CD4-positive, alpha-beta T cell treated with Interleukin-21 for 1 hour (primary cell): ENCODE results near the gene DPEP2NB.
"Not testable (repeated sequence)": the region's sequence is repeated elsewhere in the genome, so short reads cannot be mapped to it uniquely, and the experiment has no call there.

Source experiments
- DNase-seq: peaks from one replicate; pipeline ENCODE4 v3.0.0-alpha.2; 2020

The DPEP2NB gene

GRCh38 chr16:67979955-67980678, 35.6 kb downstream of the DPEP2NB start, which contains the start of gene DPEP3:
TSS of gene DPEP3 (minus strand) at chr16:67980499. CDS start at chr16:67980380, 119 bp downstream.
- DNase-seq = no peak

DNA sequence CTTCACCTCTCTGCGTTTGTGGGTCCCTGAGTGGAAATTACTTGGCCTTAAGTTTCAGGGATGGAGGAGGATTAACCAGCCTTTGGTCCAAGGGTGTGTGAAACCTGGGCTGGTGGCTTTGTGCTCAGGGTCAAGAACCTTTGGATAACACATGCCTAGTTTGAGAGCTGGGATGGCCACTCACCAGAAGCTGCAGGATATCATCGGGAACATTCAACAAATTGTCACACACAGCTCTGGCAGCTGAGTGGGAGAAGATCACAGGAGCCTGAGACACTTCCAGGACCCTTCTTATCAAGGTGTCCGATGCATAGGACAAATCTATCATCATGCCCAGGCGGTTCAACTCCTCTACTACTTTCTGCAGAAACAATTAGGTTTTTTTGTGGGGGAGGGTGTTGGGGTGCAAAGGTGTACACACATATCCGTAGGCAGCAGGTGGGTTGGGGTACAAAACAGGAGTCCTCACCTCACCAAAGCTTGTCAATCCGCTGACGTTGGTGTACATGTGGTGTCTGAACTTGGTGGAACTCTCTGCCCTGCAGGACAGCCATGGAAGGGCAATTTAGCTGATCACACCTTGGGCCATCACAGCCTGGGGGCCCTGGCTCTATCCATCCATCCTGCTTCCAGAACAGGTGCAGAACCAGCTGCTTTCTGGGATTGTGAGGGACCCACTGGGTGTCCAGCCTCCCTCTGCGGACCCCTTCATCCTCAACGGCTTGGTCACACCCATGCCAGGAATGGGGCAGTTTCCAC, 38.1 kb downstream of the DPEP2NB start:
- DNase-seq = no peak

DNA sequence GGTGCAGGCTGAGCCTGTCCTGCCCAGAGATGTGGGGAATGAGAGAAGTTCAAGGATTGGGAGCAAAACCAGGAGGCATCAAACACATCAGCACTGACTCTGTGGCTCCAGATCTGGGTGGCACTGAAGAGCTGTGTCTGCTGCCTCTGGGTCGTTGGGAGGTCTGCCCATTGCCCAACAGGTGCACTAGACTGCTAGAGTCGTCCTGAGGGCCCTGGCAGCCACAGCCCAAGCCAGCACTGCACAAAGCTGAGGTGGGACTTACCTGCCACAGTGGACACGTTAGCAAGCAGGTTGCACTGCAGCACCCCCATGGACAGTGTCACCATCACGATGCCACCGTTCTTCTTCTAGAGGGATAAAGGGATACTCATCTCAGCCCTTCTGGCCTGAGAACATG, 38.7 kb downstream of the DPEP2NB start:
- no peak for DNase-seq

GRCh38 chr16:67976205-67976604, 39.5 kb downstream of the DPEP2NB start:
- DNase-seq = no peak

- DNase-seq = no peak
Observed at GRCh38 chr16:67975321-67976105, 40.2 kb downstream of the DPEP2NB start.

DNA sequence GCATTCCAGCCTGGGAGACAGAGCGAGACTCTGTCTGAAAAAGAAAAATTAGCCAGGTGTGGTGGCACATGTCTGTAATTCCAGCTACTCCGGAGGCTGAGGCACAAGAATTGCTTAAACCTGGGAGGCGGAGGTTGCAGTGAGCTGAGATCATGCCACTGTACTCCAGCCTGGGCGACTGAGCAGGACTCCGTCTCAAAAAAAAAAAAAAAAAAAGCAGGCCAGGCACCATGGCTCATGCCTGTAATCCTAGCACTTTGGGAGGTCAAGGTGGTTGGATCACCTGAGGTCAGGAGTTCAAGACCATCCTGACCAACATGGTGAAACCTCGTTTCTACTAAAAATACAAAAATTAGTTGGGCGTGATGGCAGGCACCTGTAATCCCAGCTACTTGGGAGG, 43.4 kb downstream of the DPEP2NB start:
- DNase-seq = not testable (repeated sequence)

GRCh38 chr16:67971111-67971510, 44.6 kb downstream of the DPEP2NB start:
- no peak for DNase-seq

GRCh38 chr16:67969254-67970039, 46.3 kb downstream of the DPEP2NB start:
- peak; percentile 36 for DNase-seq

GRCh38 chr16:67968400-67969253, 47.1 kb downstream of the DPEP2NB start, which contains the start of gene SLC12A4:
TSS of gene SLC12A4 (minus strand) at chr16:67968637. CDS start at chr16:67968553, 84 bp downstream.
- DNase-seq = peak; percentile 92

- DNase-seq = no peak
Observed at GRCh38 chr16:67967958-67968399, 47.7 kb downstream of the DPEP2NB start.

DNA sequence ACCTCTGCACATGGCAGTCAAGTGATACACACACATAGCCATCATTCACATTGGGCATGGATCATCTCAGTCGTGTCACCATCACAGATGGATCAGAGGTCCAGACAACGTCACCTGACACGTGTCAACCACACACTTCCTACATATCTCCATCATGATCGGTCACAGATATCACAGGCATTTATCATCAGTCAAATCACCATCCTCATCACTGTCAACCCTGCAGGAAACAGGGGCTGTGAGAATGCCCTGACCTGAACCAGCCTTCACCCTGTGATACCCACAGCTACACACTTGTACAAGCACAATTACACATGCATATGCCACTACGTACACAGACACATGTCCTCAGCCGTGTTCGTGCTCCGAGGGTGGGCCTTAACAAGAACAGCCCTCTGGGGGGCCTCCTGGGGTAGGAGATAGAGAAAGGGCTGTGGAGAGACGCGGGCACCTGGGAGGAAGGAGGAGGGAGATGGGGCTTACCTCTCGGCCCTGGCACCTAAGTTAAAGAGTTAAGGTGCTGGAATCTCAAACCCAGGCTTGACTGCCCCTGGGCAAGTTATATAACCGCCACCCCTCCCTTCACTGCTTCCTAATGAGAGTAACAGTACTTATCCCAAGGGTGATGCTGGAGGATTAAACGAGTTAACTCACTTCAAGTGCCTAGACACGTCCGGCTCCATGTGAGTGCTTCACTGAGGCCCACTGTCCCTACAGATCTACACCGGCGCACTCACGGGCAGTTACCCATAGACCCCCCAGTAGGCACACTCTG, 48.3 kb downstream of the DPEP2NB start:
- DNase-seq = peak; percentile 44

GRCh38 chr16:67966549-67967182, 49.0 kb downstream of the DPEP2NB start:
- no peak for DNase-seq

GRCh38 chr16:67965668-67966548, 49.8 kb downstream of the DPEP2NB start:
- DNase-seq = no peak

DNA sequence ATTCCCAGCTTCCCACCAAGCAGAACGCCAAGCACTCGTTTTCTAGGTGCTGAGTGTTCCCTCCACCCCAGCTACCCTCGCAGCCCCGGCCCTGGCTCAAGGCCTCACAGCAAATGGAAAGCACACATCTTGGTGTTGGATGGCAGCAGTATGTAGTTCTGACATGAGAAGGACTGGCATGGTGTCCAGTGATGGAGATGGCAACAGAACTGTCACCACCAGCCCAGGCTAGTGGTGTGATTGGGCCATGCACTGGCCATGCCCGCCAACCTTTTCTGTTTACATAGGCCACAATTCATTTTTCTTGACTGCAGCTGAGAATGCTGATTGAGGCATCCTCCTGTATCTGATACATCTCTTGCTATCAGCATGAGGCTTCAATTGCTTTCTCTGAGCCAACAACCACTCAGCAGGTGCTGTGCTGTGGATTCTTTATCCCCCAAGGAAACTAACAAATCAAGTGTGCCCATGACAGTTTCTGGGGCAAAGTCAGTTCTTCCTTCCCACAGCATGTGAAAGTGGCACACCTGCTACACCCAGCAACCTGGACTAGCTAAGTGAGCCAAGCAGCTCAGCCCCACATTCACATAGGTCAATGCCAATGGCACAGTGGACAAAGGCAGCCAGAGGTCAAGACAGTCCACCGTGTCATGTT, 51.1 kb downstream of the DPEP2NB start:
- DNase-seq = no peak

- no peak for DNase-seq
Observed at GRCh38 chr16:67963662-67964321, 51.9 kb downstream of the DPEP2NB start.
